GM19324 (cell line): ENCODE results near the gene MUTYH.
"Not testable (repeated sequence)": the region's sequence is repeated elsewhere in the genome, so short reads cannot be mapped to it uniquely, and the experiment has no call there.

Experiments
- ATAC-seq: cut with Tn5 transposase; IDR thresholded peaks from one replicate; pipeline ENCODE4 v1.9.1; 2021; ENCODE audit warnings: mild to moderate bottlenecking, moderate library complexity; ENCODE audit not compliant: unreplicated experiment, low FRiP score

MUTYH gene

DNA sequence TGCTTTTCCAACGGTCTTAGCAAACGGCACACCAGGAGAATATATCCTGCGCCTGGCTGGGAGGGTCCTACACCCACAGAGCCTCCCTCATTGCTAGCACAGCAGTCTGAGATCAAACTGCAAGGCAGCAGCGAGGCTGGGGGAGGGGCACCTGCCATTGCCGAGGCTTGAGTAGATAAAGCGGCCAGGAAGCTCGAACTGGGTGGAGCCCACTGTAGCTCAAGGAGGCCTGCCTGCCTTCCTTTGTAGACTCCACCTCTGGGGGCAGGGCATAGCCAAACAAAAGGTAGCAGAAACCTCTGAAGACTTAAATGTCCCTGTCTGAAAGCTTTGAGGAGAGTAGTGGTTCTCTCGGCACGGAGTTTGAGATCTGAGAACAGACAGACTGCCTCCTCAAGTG is 55.4 kb downstream of the MUTYH start:
- ATAC-seq: not testable (repeated sequence)

DNA sequence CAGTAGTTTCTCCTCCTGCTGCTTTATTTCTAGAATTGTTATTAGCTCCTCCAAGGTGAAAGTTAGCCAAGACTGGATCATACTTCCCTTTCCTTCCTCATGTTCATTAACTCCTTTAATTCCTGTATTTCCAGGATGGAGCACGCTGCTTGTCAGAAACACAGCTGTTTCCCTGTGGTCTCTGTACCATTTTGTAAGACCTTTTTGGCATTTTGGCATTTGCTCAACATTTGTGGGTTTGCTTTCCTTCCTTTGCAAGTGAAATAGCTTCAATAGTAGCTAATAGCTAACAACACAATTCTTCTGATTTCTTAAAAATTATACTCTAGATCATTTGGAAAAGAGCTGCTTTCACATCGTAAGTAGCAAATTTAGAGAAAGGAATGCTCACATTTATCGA is 57.9 kb downstream of the MUTYH start:
- ATAC-seq: no peak
